Measurements from ENCODE around the gene GDPD5. TPM values are rescaled to one million over a fixed set of nuclear protein-coding genes. Genes with fewer than 3 reads are reported as not detected.

GDPD5 gene
- total and polyA plus RNA-seq, 9 of the 15 experiments (the other 6 are each of a cell fraction or from before 2014, with no cell fraction given): 0.32 to 27.3 (median 8.0) TPM

GRCh38 chr11:75504501-75504900 lies 21.2 kb downstream of the GDPD5 start:
- POLR2A ChIA-PET: no interaction called here
- H3K9me1 ChIP-seq (ENCODE audit: control insufficient read depth, insufficient read depth, low read length): no peaks in the 10 kb centered on the region
- no peak for FAIRE-seq
- no peaks in the 10 kb centered on the region for H3K79me2 ChIP-seq (ENCODE audit: control insufficient read depth, insufficient read depth, low read length)
- H3K27me3 ChIP-seq (ENCODE audit: control insufficient read depth in 2 of 2, insufficient read depth in 2 of 2, low read length in 2 of 2): no peaks in the 10 kb centered on the region
- no peaks in the 10 kb centered on the region for H3K36me3 ChIP-seq (ENCODE audit: control insufficient read depth, insufficient read depth, low read length)
- CTCF ChIA-PET (ENCODE audit: low intra/inter-chr PET ratio): interaction anchor here (0.9 kb wide), 1 partner anchor 28 kb away, joined by 3 read pairs; no protein-coding TSS in a partner anchor
- H3K27ac ChIP-seq (ENCODE audit: extremely low read depth, low read depth, low read length): no peak overlapping the region
- intact Hi-C loops (cut with micrococcal nuclease): no loop called here
- H3K9me3 ChIP-seq (replicated peaks; ENCODE audit: control insufficient read depth, insufficient read depth, low read depth, low read length): no peaks in the 10 kb centered on the region
- H2AFZ ChIP-seq (ENCODE audit: low read depth, low read length): no peak overlapping the region
- H3K4me2 ChIP-seq (ENCODE audit: insufficient read depth, low read length): no peak overlapping the region
- TF ChIP-seq TOE1 (IDR thresholded peaks at IDR 0.05; ENCODE audit: borderline replicate concordance) (no peak), TOE1 (CRISPR knock-in tag; IDR thresholded peaks at IDR 0.05; ENCODE audit: borderline replicate concordance, low read depth) (no peak), TAF9B (IDR thresholded peaks at IDR 0.05; ENCODE audit: partially characterized antibody) (no peak), ZNF583 (CRISPR knock-in tag; IDR thresholded peaks at IDR 0.05) (no peak), C11orf30 (IDR thresholded peaks at IDR 0.05; ENCODE audit: low read depth) (no peak), ZNF717 (CRISPR knock-in tag; IDR thresholded peaks at IDR 0.05) (no peak), POLR3G (IDR thresholded peaks at IDR 0.05; ENCODE audit: extremely low read depth, insufficient read length, insufficient replicate concordance) (no peak), HDAC8 (tag; IDR thresholded peaks at IDR 0.05) (no peak), MTA2 (IDR thresholded peaks at IDR 0.05; ENCODE audit: low read depth) (no peak)
- H3K9ac ChIP-seq (ENCODE audit: insufficient read depth in 1 of 2, low read depth in 2 of 2, low read length in 2 of 2): no peak overlapping the region
- no peak for DNase-seq (ENCODE audit: extremely low read depth in 1 of 4, low spot score in 3 of 4)
- in situ Hi-C loops (cut with MboI): no loop called here
- BruUV-seq (replicated peaks): no TSS peak
- WGBS (ENCODE audit: insufficient coverage, low coverage, missing lambda C conversion rate): 77% methylated on average over 5 of the region's 5 CpGs
- peaks cover 23 to 37% of the 10 kb centered on the region in 2 experiments for H3K4me1 ChIP-seq (replicated peaks in 1 of 2; ENCODE audit: control insufficient read depth in 2 of 2, insufficient read depth in 2 of 2, low read length in 2 of 2)
- H3K4me3 ChIP-seq: no peak overlapping the region
- no peaks in the 10 kb centered on the region; the same call in 1 of the 2 replicates for H4K20me1 ChIP-seq (replicated peaks; ENCODE audit: control insufficient read depth, insufficient read depth, low read length)
- no peak for ATAC-seq
